K562 (cell line): ENCODE measurements around the gene DGCR6L. TPM values are rescaled to one million over a fixed set of nuclear protein-coding genes. Genes with fewer than 3 reads are reported as not detected.

Experiments used
- ATAC-seq: fragments of 200-7000 bp; cut with Tn5 transposase; 3 replicates; pipeline ENCODE4 v1.9.1; 2020; ENCODE audit warnings: moderate library complexity
- BruUV-seq: library from RNA; stranded (reverse); fragments of 400-500 nt; replicated peaks from 2 replicates; lab custom pipeline; 2021; lab: Mats Ljungman, UMichigan
- CTCF ChIA-PET: fragments of 300-600 bp; formaldehyde crosslinking; extraction: SDS; loops from one replicate; lab custom pipeline; 2021; ENCODE audit warnings: low intra/inter-chr PET ratio; lab: Yijun Ruan, JAX
- POLR2A ChIA-PET: fragments of 300-600, 350-650 bp; sonication (Branson Sonifier 250); formaldehyde crosslinking; extraction: SDS; loops from one replicate; lab custom pipeline; 2021; ENCODE audit warnings: antibody characterized with exemption, inconsistent platforms; lab: Yijun Ruan, JAX
- DNase-seq, 4 experiments: peaks; one replicate each; pipeline versions ENCODE4 v3.0.0 to v3.0.0-alpha.2; 2011 to 2018; ENCODE audit warnings: low spot score in 3 of 4, mixed read lengths in 3 of 4; ENCODE audit errors: extremely low read depth in 1 of 4
- FAIRE-seq: peaks from 2 replicates; lab custom pipeline; 2011; peaks lifted over from hg19 to GRCh38; lab: Jason Lieb, UNC
- H2AFZ ChIP-seq: 2 replicates; pipeline ENCODE4 v1.6.0; 2011; ENCODE audit warnings: low read depth, low read length, control low read depth, inconsistent platforms
- H3K27ac ChIP-seq: fragments of 200-600 bp; 3 replicates; pipeline ENCODE4 v1.8.0; 2011; ENCODE audit warnings: low read depth, mild to moderate bottlenecking, control low read depth, inconsistent platforms, low read length, moderate library complexity, mixed read lengths; ENCODE audit errors: extremely low read depth
- H3K27me3 ChIP-seq, 2 experiments: fragments of 300-600 bp in 1 of 2; 2 replicates in 1 of 2; 3 replicates in 1 of 2; pipeline versions ENCODE4 v1.6.0 to v1.8.0; 2011; ENCODE audit warnings: inconsistent platforms in 2 of 2, low read length in 2 of 2, mild to moderate bottlenecking in 1 of 2, mixed read lengths in 1 of 2, moderate library complexity in 1 of 2; ENCODE audit not compliant: control insufficient read depth in 2 of 2, insufficient read depth in 2 of 2
- H3K36me3 ChIP-seq: fragments of 300-600 bp; 3 replicates; pipeline ENCODE4 v1.8.0; 2011; ENCODE audit warnings: mild to moderate bottlenecking, low read length, inconsistent platforms; ENCODE audit not compliant: control insufficient read depth, insufficient read depth
- H3K4me1 ChIP-seq, 2 experiments: fragments of 200-600 bp in 1 of 2; replicated peaks in 1 of 2; 2 replicates in 1 of 2; 3 replicates in 1 of 2; pipeline versions ENCODE4 v1.5.1 to v1.8.0; 2011; ENCODE audit warnings: inconsistent platforms in 2 of 2, low read length in 2 of 2, mild to moderate bottlenecking in 1 of 2, mixed read lengths in 1 of 2, moderate library complexity in 1 of 2; ENCODE audit not compliant: control insufficient read depth in 2 of 2, insufficient read depth in 2 of 2
- H3K4me2 ChIP-seq: 2 replicates; pipeline ENCODE4 v1.6.1; 2011; ENCODE audit warnings: low read length, control low read depth, inconsistent platforms, mixed read lengths; ENCODE audit not compliant: insufficient read depth
- H3K4me3 ChIP-seq: fragments of 200-600 bp; sonication (generic), shearing (Covaris generic); 2 replicates; pipeline ENCODE4 v1.5.1; 2016; ENCODE audit warnings: control low read depth, inconsistent platforms
- H3K79me2 ChIP-seq: fragments of 200-600 bp; 3 replicates; pipeline ENCODE4 v1.8.0; 2011; ENCODE audit warnings: low read length, inconsistent platforms; ENCODE audit not compliant: control insufficient read depth, insufficient read depth
- H3K9ac ChIP-seq, 2 experiments: 2 replicates each; pipeline versions ENCODE4 v1.6.0 to v1.6.1; 2011; ENCODE audit warnings: low read depth in 2 of 2, low read length in 2 of 2, control low read depth in 1 of 2, inconsistent platforms in 1 of 2, mild to moderate bottlenecking in 1 of 2, mixed read lengths in 1 of 2; ENCODE audit not compliant: insufficient read depth in 1 of 2
- H3K9me1 ChIP-seq: one replicate; pipeline ENCODE4 v1.6.0; 2011; ENCODE audit warnings: inconsistent platforms, mild to moderate bottlenecking, low read length, moderate library complexity; ENCODE audit not compliant: control insufficient read depth, insufficient read depth
- H3K9me3 ChIP-seq: replicated peaks from 2 replicates; pipeline ENCODE4 v1.5.1; 2011; ENCODE audit warnings: low read depth, low read length, inconsistent platforms; ENCODE audit not compliant: control insufficient read depth, insufficient read depth
- H4K20me1 ChIP-seq: replicated peaks from 2 replicates; pipeline ENCODE4 v1.6.1; 2011; ENCODE audit warnings: low read length, inconsistent platforms, mixed read lengths; ENCODE audit not compliant: control insufficient read depth, insufficient read depth
- ARNT ChIP-seq, 2 experiments: fragments of 450-650 bp; IDR thresholded peaks; 2 replicates each; pipeline ENCODE4 v1.6.1; 2016; ENCODE audit warnings: mild to moderate bottlenecking in 1 of 2
- BDP1 ChIP-seq: IDR thresholded peaks from 3 replicates; pipeline ENCODE4 v1.6.1; 2011; ENCODE audit not compliant: insufficient read length, insufficient read depth
- CBX1 ChIP-seq: sonication (generic); IDR thresholded peaks from 2 replicates; pipeline ENCODE4 v1.6.1; 2016; ENCODE audit warnings: antibody characterized with exemption, low read depth, mild to moderate bottlenecking
- HMGN3 ChIP-seq: IDR thresholded peaks from 2 replicates; pipeline ENCODE4 v1.6.1; 2011; ENCODE audit warnings: borderline replicate concordance, low read depth, mild to moderate bottlenecking, mixed read lengths, low read length; ENCODE audit not compliant: insufficient read length; ENCODE audit errors: extremely low read depth
- JUN ChIP-seq, 2 experiments: sonication (generic) in 1 of 2; formaldehyde crosslinking in 1 of 2; IDR thresholded peaks; 2 replicates each; pipeline versions ENCODE4 v1.6.1 to v1.8.0; 2012 to 2022; ENCODE audit warnings: borderline replicate concordance in 2 of 2, mild to moderate bottlenecking in 2 of 2, improper control_type of control experiment in 1 of 2, low read depth in 1 of 2, low read length in 1 of 2, missing genetic modification reagents in 1 of 2
- KLF13 ChIP-seq: fragments of 450-650 bp; IDR thresholded peaks from 2 replicates; pipeline ENCODE4 v1.6.1; 2016; ENCODE audit warnings: missing genetic modification characterization, low read depth, mild to moderate bottlenecking, missing compliant biosample characterization, moderate library complexity, borderline replicate concordance
- NFE2L1 ChIP-seq: fragments of 450-650 bp; IDR thresholded peaks from 2 replicates; pipeline ENCODE4 v1.6.1; 2016; ENCODE audit warnings: missing genetic modification characterization, low read depth, mild to moderate bottlenecking, missing compliant biosample characterization, moderate library complexity, borderline replicate concordance
- NR1H2 ChIP-seq: sonication (generic); formaldehyde crosslinking; IDR thresholded peaks from 2 replicates; pipeline ENCODE4 v1.4.0; 2020; ENCODE audit warnings: mild to moderate bottlenecking, missing genetic modification reagents
- SPI1 ChIP-seq: IDR thresholded peaks from 2 replicates; pipeline ENCODE4 v1.6.1; 2011; ENCODE audit warnings: low read depth, low read length, control low read depth, borderline replicate concordance
- U2AF2 ChIP-seq: fragments of 200-400 bp; formaldehyde crosslinking; optimal IDR thresholded peaks from 2 replicates; pipeline ENCODE3; 2017; ENCODE audit warnings: low read depth, mild to moderate bottlenecking, low read length
- ZC3H4 ChIP-seq: sonication (generic); formaldehyde crosslinking; IDR thresholded peaks from 2 replicates; pipeline ENCODE4 v1.9.0; 2021; ENCODE audit warnings: missing genetic modification reagents, borderline replicate concordance
- ZNF282 ChIP-seq: sonication (generic); formaldehyde crosslinking; IDR thresholded peaks from 2 replicates; pipeline ENCODE4 v1.8.1; 2023; ENCODE audit warnings: missing genetic modification reagents
- ZNF57 ChIP-seq: fragments of 450-650 bp; formaldehyde crosslinking; IDR thresholded peaks from 2 replicates; pipeline ENCODE4 v1.4.0; 2020; ENCODE audit warnings: mild to moderate bottlenecking, moderate library complexity
- WGBS: fragments of 100-300 bp; shearing (Covaris generic); methylation state at CpG from one replicate; pipeline ENCODE4 v1.1.6; 2016; ENCODE audit warnings: low coverage, mixed read lengths; ENCODE audit not compliant: insufficient coverage; ENCODE audit errors: missing lambda C conversion rate; 5-methylcytosine and 5-hydroxymethylcytosine counted together
- in situ Hi-C: fragments of 300-500 bp; cut with MboI; formaldehyde crosslinking; loops from 4 replicates; pipeline ENCODE4 v1.15.0; 2018; ENCODE audit warnings: inconsistent platforms, mixed read lengths
- intact Hi-C: fragments of 100-400 bp; cut with micrococcal nuclease; formaldehyde crosslinking; loops from 2 replicates; pipeline ENCODE4 v1.14.2; 2022
- polyA plus RNA-seq, 8 experiments: library from polyadenylated mRNA; depleted of rRNA in 4 of 8; stranded (reverse) in 5 of 8; unstranded in 3 of 8; fragments of >200 nt; fragmentation: Nextera tagmentation in 2 of 8; fragmentation: Illumina TruSeq in 1 of 8; extraction: Ambion mirVana in 2 of 8; extraction: Trizol in 1 of 8; gene quantifications; 2 replicates each; pipeline versions ENCODE4 v1.2.1 to v1.2.3, GENCODE V29; 2011 to 2014; ENCODE audit warnings: inconsistent platforms in 1 of 8, missing spikeins in 1 of 8
- total RNA-seq, 7 experiments: library from RNA; depleted of rRNA in 6 of 7; stranded (reverse); fragments of >200 nt in 6 of 7; fragmentation: Illumina TruSeq in 2 of 7; extraction: Trizol in 2 of 7; gene quantifications; 2 replicates each; pipeline versions ENCODE4 v1.2.1 to v1.2.3, GENCODE V29; 2011 to 2021; ENCODE audit warnings: low replicate concordance in 1 of 7
- TF ChIP-seq, protein P1 (sequence below): fragments of 250-450 bp; sonication (Bioruptor Pico); IDR thresholded peaks from 2 replicates; pipeline ENCODE4 v1.4.0; 2020; ENCODE audit warnings: mild to moderate bottlenecking, moderate library complexity
- TF ChIP-seq, protein P2 (sequence below): sonication (generic); formaldehyde crosslinking; IDR thresholded peaks from 2 replicates; pipeline ENCODE4 v1.5.0; 2020; ENCODE audit warnings: missing genetic modification reagents
- TF ChIP-seq, protein P3 (sequence below): sonication (generic); formaldehyde crosslinking; IDR thresholded peaks from 2 replicates; pipeline ENCODE4 v1.8.0; 2022; ENCODE audit warnings: mild to moderate bottlenecking, low read depth, missing genetic modification reagents

Gene DGCR6L
- total and polyA plus RNA-seq, 9 of the 15 experiments (the other 6 are each of a cell fraction or from before 2014, with no cell fraction given) = 3.6 to 151 (median 51.0) TPM

DNA sequence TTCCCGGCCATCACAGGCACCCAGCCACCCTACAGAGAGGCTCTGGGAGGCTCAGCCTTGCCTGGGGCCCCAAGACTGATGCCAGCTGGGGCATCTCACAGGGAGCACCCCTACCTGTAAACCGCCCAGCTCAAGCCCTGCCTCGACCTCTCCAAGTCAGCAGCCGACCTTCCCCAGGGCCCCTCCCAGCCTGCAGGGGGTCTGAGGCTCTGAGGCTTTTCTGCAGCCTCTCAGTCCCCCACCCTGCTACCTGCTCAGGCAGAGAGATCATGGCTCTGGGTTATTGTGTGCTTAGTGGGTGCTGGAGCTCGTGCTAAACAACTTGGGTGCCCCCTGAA, 28.6 kb downstream of the DGCR6L start (continued):
- peak; percentile 39 for TF ChIP-seq HMGN3
- TF ChIP-seq, protein P1, sequence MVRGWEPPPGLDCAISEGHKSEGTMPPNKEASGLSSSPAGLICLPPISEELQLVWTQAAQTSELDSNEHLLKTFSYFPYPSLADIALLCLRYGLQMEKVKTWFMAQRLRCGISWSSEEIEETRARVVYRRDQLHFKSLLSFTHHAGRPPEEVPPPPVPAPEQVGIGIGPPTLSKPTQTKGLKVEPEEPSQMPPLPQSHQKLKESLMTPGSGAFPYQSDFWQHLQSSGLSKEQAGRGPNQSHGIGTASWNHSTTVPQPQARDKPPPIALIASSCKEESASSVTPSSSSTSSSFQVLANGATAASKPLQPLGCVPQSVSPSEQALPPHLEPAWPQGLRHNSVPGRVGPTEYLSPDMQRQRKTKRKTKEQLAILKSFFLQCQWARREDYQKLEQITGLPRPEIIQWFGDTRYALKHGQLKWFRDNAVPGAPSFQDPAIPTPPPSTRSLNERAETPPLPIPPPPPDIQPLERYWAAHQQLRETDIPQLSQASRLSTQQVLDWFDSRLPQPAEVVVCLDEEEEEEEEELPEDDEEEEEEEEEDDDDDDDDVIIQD (CRISPR knock-in tag) = no peak

DNA sequence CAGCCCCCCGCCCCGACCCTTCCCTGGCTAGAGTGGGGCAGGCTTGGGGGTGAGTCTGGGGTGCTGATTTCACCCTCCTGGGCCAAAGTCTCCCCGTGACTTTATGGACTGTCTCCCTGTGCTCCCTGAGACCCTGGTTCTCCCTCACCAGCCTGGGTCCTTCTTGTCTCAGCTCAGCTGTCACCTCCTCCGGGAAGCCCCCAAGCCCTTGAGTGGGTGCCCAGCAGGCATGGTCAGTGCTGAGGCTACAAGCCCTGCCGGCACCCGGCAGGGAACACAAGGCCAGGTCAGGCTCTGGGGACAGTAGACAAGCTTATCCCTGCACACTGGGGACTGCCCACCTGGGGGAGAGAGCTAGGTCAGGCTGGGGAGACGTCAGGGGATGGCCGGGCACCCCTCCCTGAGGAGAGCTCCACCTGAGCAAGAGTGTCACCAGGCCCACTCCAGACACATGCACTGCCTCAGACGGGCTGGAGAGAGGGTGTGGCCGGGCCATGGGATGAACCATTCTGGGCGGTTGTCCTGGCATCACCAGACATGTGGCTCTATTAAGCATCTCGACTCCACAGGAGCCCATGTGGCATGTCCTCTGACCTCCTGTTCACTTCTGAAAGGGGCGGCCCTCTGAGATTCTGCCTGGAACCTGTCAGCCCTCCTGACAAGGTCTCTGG, 29.1 kb downstream of the DGCR6L start:
- intact Hi-C loops = loop anchor here (10.0 kb wide), 1 partner anchor 316 kb away; no protein-coding TSS in a partner anchor
- FAIRE-seq (no peak), DNase-seq (peak in 2 of 4 experiments; percentile 31 to 43), ATAC-seq (no peak)
- peaks cover 0 to 24% of the 10 kb centered on the region in 2 experiments; a peak in 2 of 5 replicates for H3K4me1 ChIP-seq
- H3K9ac ChIP-seq = peak overlapping the region in 1 of 2 experiments; percentile 15; a peak in 1 of 4 replicates
- no peak overlapping the region for H3K27ac ChIP-seq
- no peak overlapping the region for H2AFZ ChIP-seq
- ChIA-PET POLR2A (interaction anchor here (0.6 to 1.5 kb wide), 4 partner anchors 8 to 657 kb away, joined by 3 to 7 read pairs (median 3); no protein-coding TSS in a partner anchor), CTCF (interaction anchor here (0.9 kb wide), 1 partner anchor 166 kb away, joined by 3 read pairs; no protein-coding TSS in a partner anchor)
- WGBS = 2% methylated on average over 13 of the region's 13 CpGs
- no peak overlapping the region for H3K4me3 ChIP-seq
- no TSS peak for BruUV-seq
- H3K9me1 ChIP-seq = no peaks in the 10 kb centered on the region
- H3K79me2 ChIP-seq = no peaks in the 10 kb centered on the region
- H3K4me2 ChIP-seq = no peak overlapping the region
- H3K27me3 ChIP-seq = peaks cover 53 to 82% of the 10 kb centered on the region in 2 experiments
- in situ Hi-C loops = loop anchor here (5.0 kb wide), 1 partner anchor 133 kb away; no protein-coding TSS in a partner anchor
- H3K36me3 ChIP-seq = no peaks in the 10 kb centered on the region
- peaks cover 40% of the 10 kb centered on the region for H4K20me1 ChIP-seq
- H3K9me3 ChIP-seq = no peaks in the 10 kb centered on the region
- peak; percentile 23; the same call in 1 of the 2 replicates for TF ChIP-seq NR1H2 (CRISPR knock-in tag)
- TF ChIP-seq JUN (IDR thresholded peaks at IDR 0.05; ENCODE audit: borderline replicate concordance, low read depth, low read length) = no peak
- TF ChIP-seq JUN (CRISPR knock-in tag; IDR thresholded peaks at IDR 0.05; ENCODE audit: borderline replicate concordance) = peak; percentile 92; the same call in 1 of the 2 replicates
- no peak for TF ChIP-seq BDP1
- TF ChIP-seq, protein P2, sequence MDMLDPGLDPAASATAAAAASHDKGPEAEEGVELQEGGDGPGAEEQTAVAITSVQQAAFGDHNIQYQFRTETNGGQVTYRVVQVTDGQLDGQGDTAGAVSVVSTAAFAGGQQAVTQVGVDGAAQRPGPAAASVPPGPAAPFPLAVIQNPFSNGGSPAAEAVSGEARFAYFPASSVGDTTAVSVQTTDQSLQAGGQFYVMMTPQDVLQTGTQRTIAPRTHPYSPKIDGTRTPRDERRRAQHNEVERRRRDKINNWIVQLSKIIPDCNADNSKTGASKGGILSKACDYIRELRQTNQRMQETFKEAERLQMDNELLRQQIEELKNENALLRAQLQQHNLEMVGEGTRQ = no peak
- TF ChIP-seq NFE2L1 (tag) = no peak
- TF ChIP-seq ZNF57 (CRISPR knock-in tag) = no peak
- TF ChIP-seq U2AF2 = no peak
- 0 out of 2 replicates have a peak, but pooled peaks have one; percentile 13 for TF ChIP-seq KLF13 (tag)
- TF ChIP-seq ZC3H4 (CRISPR knock-in tag) = no peak
- no peak for TF ChIP-seq ARNT (IDR thresholded peaks at IDR 0.05)
- no peak for TF ChIP-seq SPI1
- no peak for TF ChIP-seq CBX1
- TF ChIP-seq, protein P3, sequence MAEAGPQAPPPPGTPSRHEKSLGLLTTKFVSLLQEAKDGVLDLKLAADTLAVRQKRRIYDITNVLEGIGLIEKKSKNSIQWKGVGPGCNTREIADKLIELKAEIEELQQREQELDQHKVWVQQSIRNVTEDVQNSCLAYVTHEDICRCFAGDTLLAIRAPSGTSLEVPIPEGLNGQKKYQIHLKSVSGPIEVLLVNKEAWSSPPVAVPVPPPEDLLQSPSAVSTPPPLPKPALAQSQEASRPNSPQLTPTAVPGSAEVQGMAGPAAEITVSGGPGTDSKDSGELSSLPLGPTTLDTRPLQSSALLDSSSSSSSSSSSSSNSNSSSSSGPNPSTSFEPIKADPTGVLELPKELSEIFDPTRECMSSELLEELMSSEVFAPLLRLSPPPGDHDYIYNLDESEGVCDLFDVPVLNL (CRISPR knock-in tag) = no peak
- no peak for TF ChIP-seq ZNF282 (CRISPR knock-in tag)
